Measurements from ENCODE around the gene DNAJB2.

DNAJB2 gene

DNA sequence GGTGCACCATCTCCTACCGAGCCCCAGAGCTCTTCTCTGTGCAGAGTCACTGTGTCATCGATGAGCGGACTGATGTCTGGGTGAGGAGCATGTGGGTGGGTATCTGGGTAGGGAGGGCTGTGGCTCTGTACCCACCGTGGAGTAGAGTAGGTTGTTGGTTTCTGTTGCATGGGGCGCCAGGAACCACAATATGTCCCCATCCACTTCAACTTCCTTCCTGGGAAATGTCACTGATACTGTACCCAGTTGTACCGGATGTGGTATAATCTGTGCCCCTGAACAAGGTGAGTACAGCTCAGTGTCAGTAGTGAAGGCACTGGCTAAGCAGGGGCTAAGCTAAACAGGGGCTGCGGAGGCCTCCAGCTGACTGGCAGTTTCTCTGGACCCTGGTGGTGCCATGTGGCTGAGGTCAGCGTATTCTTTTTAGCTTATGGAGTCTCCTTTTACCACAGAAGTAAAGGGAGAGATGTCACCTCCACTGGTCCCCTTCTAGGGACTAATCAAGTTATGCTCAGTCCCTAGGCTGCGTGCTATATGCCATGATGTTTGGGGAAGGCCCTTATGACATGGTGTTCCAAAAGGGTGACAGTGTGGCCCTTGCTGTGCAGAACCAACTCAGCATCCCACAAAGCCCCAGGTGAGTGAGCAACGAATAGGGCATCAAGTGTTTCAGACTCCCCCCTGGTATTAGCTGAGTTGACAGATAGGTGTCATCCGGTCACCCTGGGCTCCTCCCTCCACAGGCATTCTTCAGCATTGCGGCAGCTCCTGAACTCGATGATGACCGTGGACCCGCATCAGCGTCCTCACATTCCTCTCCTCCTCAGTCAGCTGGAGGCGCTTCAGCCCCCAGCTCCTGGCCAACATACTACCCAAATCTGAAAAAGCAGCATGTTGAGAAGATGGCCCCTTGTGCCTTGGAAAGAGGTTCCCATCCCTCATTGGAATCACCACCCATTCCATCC lies 31.2 kb upstream of the DNAJB2 start:
- FAIRE-seq (peak; percentile 16), DNase-seq (ENCODE audit: insufficient read length, low spot score) (no peak)
- TF ChIP-seq PAX5 (IDR thresholded peaks at IDR 0.05; ENCODE audit: insufficient read depth, low read length, severe bottlenecking) (no peak), POLR2A (IDR thresholded peaks at IDR 0.05; ENCODE audit: low read depth, low read length) (no peak), POU2F2 (IDR thresholded peaks at IDR 0.05; ENCODE audit: low read depth, low read length) (no peak), SPI1 (IDR thresholded peaks at IDR 0.05; ENCODE audit: low read depth, low read length) (no peak), POLR2AphosphoS5 (IDR thresholded peaks at IDR 0.05; ENCODE audit: low read depth, low read length) (no peak), TAF1 (IDR thresholded peaks at IDR 0.05; ENCODE audit: low read depth, low read length) (no peak)

DNA sequence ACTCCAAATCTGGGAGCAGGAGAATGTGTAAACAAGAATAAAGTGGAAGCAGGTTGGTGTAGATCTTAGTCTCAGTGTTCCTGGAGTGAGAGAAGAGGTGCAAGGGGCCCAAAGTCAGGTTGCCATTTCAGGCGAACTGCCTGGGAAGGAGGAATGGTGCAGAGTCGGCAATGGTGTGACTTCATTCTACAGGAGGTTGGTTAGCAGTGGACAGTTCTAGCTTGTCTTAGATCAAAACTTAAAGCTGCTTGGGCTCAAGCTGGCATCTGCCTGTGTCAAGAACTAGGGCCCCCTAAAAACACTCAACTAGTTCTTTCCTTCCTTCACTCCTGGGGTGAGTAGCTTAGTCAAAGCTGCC lies 30.3 kb upstream of the DNAJB2 start:
- DNase-seq (ENCODE audit: insufficient read length, low spot score): no peak
- no peak for FAIRE-seq
- TF ChIP-seq POLR2A (IDR thresholded peaks at IDR 0.05; ENCODE audit: low read depth, low read length) (no peak), SPI1 (IDR thresholded peaks at IDR 0.05; ENCODE audit: low read depth, low read length) (no peak), TAF1 (IDR thresholded peaks at IDR 0.05; ENCODE audit: low read depth, low read length) (no peak), PAX5 (IDR thresholded peaks at IDR 0.05; ENCODE audit: insufficient read depth, low read length, severe bottlenecking) (no peak), POU2F2 (IDR thresholded peaks at IDR 0.05; ENCODE audit: low read depth, low read length) (no peak), POLR2AphosphoS5 (IDR thresholded peaks at IDR 0.05; ENCODE audit: low read depth, low read length) (no peak)

DNA sequence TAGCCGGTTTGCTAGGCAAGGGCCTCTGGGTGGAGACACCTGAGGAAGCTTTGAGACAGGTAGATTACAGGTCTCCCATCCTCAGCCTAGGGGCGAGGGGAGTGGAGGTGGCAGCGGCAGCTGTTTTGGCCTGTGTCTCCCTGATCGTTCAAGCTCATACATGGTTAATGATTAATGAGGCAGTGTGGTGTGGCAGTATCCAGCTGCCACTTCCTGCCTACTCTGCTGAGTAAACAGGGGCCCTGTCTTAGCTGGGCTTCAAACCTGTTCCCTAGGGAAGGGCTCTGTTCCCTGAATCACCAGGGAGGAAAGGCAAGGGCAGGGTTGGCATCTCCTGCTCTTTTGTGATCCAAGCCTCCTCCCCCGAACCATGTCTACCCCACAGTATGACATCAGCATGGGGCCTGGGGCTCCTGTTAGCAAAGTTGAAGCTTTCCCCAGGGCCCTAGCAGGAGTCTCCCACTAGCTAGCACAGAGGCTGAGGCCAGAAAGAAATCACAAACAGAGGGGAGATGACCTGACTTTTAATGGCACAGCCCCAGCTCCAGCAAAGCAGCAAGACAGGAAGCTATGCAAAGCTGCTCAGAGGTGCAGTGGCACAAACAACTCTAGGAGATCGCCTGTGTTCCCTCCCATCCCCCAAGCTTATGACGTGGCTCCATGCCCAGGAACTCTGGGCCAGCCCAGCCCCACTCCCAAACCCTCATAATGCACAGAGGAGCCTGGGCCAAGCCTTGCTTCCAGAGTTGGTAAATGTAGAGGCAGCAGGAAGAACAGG lies 29.8 kb upstream of the DNAJB2 start:
- TF ChIP-seq SPI1 (IDR thresholded peaks at IDR 0.05; ENCODE audit: low read depth, low read length) (no peak), POLR2A (IDR thresholded peaks at IDR 0.05; ENCODE audit: low read depth, low read length) (no peak; the same call in none of the 2 replicates), POU2F2 (IDR thresholded peaks at IDR 0.05; ENCODE audit: low read depth, low read length) (peak; percentile 8), PAX5 (IDR thresholded peaks at IDR 0.05; ENCODE audit: insufficient read depth, low read length, severe bottlenecking) (no peak), POLR2AphosphoS5 (IDR thresholded peaks at IDR 0.05; ENCODE audit: low read depth, low read length) (no peak), TAF1 (IDR thresholded peaks at IDR 0.05; ENCODE audit: low read depth, low read length) (no peak)
- FAIRE-seq (peak; percentile 71), DNase-seq (ENCODE audit: insufficient read length, low spot score) (no peak)

DNA sequence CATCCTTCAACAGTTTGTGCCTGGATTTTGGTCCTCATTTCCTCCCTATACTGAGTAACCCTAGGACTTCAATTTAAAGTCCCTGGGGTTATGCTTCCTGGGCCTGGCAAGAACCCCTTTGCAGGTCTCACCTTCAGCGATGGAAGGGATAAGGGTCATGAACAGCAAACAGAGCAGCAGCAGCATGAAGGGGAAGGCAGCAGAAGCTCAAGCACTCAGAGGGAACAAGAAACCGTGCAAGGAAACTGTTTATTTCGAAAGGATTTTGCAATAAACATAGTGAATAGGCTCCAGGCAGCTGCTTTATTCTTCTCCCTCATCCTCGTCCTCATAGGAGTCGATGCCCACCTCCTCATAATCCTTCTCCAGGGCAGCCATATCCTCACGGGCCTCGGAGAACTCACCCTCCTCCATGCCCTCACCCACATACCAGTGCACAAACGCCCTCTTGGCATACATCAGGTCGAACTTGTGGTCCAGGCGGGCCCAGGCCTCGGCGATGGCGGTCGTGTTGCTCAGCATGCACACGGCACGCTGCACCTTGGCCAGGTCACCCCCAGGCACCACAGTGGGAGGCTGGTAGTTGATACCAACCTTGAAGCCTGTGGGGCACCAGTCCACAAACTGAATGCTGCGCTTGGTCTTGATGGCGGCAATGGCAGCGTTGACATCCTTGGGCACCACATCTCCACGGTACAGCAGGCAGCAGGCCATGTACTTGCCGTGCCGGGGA lies 29.0 kb upstream of the DNAJB2 start:
- TF ChIP-seq TAF1 (IDR thresholded peaks at IDR 0.05; ENCODE audit: low read depth, low read length) (no peak), POLR2A (IDR thresholded peaks at IDR 0.05; ENCODE audit: low read depth, low read length) (no peak)
- no peak for DNase-seq (ENCODE audit: insufficient read length, low spot score)
- FAIRE-seq: no peak

DNA sequence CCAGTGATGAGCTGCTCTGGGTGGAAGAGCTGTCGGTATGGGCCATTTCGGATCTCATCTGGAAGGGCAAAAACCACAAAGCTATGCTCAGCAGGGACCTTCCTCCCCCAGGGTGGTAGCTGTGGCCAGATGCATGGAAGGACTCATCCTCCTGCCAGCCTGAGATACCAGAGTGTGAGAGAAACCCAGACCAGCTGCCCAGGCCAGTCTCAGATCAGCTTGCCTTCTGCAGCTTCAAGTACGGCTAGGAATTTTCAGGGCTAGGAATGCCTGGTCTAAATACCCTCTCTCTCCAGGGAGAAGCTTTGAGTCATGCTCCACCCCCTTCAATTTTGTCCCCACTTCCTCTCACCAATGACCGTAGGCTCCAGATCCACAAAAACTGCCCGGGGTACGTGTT lies 27.5 kb upstream of the DNAJB2 start:
- DNase-seq (ENCODE audit: insufficient read length, low spot score) (no peak), FAIRE-seq (no peak)
- TF ChIP-seq SPI1 (IDR thresholded peaks at IDR 0.05; ENCODE audit: low read depth, low read length) (0 out of 2 replicates have a peak, but pooled peaks have one; percentile 17), POLR2A (IDR thresholded peaks at IDR 0.05; ENCODE audit: low read depth, low read length) (no peak)

DNA sequence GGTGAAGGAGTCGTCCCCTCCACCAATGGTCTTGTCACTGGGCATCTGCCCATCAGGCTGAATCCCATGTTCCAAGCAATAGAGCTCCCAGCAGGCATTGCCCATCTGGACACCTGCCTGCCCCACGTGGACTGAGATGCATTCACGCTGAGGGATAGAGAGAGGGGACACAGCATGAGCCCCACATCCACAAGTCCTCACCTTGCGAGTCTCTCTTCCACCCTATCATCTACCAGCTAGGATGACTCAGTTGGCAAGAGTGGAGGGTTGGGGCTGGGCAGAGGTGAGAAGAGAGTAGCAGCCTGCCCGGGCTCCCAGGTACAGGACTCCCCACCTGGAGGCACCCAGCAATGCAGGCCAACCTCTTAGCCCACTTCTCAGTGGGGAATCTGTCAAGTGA lies 27.1 kb upstream of the DNAJB2 start:
- TF ChIP-seq SPI1 (IDR thresholded peaks at IDR 0.05; ENCODE audit: low read depth, low read length) (no peak), TAF1 (IDR thresholded peaks at IDR 0.05; ENCODE audit: low read depth, low read length) (no peak), POLR2A (IDR thresholded peaks at IDR 0.05; ENCODE audit: low read depth, low read length) (no peak)
- DNase-seq (ENCODE audit: insufficient read length, low spot score): no peak
- peak; percentile 60 for FAIRE-seq

DNA sequence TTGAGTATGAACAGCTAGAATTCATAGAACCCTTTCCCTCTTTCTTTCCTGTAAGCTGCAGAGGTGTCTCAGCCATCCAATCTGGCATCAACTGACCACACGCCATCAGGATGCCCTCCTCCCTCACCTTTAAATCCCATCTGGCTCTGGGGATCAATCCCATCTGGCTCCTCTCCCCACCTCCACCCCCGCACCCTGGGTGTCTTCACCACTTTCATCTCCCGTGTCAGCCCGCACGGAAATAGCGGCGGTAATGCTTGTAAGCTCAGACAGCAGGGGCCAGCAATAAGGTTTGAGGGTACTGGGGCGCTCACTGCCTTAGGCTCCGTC lies 26.6 kb upstream of the DNAJB2 start:
- TF ChIP-seq POU2F2 (IDR thresholded peaks at IDR 0.05; ENCODE audit: low read depth, low read length) (no peak), SPI1 (IDR thresholded peaks at IDR 0.05; ENCODE audit: low read depth, low read length) (no peak), POLR2AphosphoS5 (IDR thresholded peaks at IDR 0.05; ENCODE audit: low read depth, low read length) (no peak), POLR2A (IDR thresholded peaks at IDR 0.05; ENCODE audit: low read depth, low read length) (no peak), PAX5 (IDR thresholded peaks at IDR 0.05; ENCODE audit: insufficient read depth, low read length, severe bottlenecking) (no peak), TAF1 (IDR thresholded peaks at IDR 0.05; ENCODE audit: low read depth, low read length) (no peak)
- DNase-seq (ENCODE audit: insufficient read length, low spot score): no peak
- no peak for FAIRE-seq

DNA sequence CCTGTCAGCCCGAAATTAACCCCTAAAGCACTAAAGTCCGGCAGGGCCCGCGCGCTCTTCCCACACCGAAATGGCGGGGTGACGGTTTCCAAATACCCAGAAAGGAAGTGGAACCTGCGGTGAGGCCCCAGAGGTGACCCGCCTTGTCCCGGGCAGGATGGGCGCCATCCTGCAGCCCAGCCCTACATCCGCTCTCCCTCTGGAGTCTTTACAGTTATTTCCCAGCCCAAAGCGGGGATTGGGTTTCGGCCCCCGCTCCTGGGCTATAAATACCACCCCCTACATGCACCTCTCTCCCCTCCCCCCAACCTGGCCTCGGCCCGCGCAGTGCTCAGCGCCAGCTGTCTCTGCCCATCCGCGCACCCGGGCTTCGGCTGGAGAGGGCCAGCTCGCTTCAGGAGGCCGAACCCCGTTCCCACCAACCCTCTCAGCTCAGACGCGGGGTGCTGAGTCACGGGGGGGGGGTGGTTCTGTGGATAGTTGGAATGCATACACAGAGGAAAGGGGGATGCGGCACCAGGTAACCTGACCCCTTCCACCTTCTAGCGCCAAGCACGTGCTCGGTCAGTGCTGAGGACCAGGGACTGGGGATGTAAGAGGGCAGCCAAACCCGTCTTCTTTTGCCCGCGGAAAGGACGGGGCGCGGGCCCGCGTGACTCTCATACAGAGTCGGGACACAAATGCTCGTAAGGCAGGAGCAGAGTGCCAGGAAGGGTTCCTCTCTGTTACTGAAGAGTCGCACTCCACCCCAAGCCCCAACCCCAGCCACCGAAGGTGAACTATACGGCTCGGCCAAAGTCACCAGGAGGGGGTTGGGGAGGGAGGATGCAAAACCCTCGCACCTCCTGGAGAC lies 26.0 kb upstream of the DNAJB2 start, which contains the start of gene TUBA4B:
Gene TUBA4B (plus strand): TSS at position 344 of the 853 bp plus-strand sequence. CDS start 165 bp downstream, at position 509.
- DNase-seq (ENCODE audit: insufficient read length, low spot score) (no peak), FAIRE-seq (no peak)
- TF ChIP-seq POU2F2 (IDR thresholded peaks at IDR 0.05; ENCODE audit: low read depth, low read length) (peak; percentile 57; the same call in 1 of the 2 replicates), POLR2AphosphoS5 (IDR thresholded peaks at IDR 0.05; ENCODE audit: low read depth, low read length) (no peak), SPI1 (IDR thresholded peaks at IDR 0.05; ENCODE audit: low read depth, low read length) (peak; percentile 89), PAX5 (IDR thresholded peaks at IDR 0.05; ENCODE audit: insufficient read depth, low read length, severe bottlenecking) (no peak), POLR2A (IDR thresholded peaks at IDR 0.05; ENCODE audit: low read depth, low read length) (no peak), TAF1 (IDR thresholded peaks at IDR 0.05; ENCODE audit: low read depth, low read length) (no peak)
